SK-N-SH (cell line): ENCODE results near the gene LNX2. TPM values are rescaled to one million over a fixed set of nuclear protein-coding genes. Genes with fewer than 3 reads are reported as not detected.

Source experiments
- CTCF ChIA-PET: fragments of 300-600, 350-600 bp; formaldehyde crosslinking; extraction: SDS; loops from one replicate; lab custom pipeline; 2021; lab: Yijun Ruan, JAX
- POLR2A ChIA-PET: fragments of 350-600 bp; sonication (Branson Sonifier 250); formaldehyde crosslinking; extraction: SDS; loops from one replicate; lab custom pipeline; 2020; ENCODE audit warnings: antibody characterized with exemption, inconsistent platforms; lab: Yijun Ruan, JAX
- DNase-seq: peaks from one replicate; pipeline ENCODE4 v3.0.0; 2012
- H2AFZ ChIP-seq: fragments of 200-600 bp; sonication (generic); 2 replicates; pipeline ENCODE4 v1.8.1; 2016; ENCODE audit warnings: antibody characterized with exemption, mild to moderate bottlenecking, low read depth
- H3F3A ChIP-seq: fragments of 200-600 bp; sonication (generic); replicated peaks from 2 replicates; pipeline ENCODE3; 2016; ENCODE audit warnings: antibody characterized with exemption, mild to moderate bottlenecking; ENCODE audit not compliant: insufficient read depth
- H3K27ac ChIP-seq, 2 experiments: fragments of 200-500 bp in 1 of 2; fragments of 200-600 bp in 1 of 2; sonication (Bioruptor generic) in 1 of 2; sonication (generic), shearing (Covaris generic) in 1 of 2; 2 replicates each; pipeline versions ENCODE4 v1.5.1 to v1.6.1; 2014 to 2016; ENCODE audit warnings: low read depth in 2 of 2, inconsistent platforms in 1 of 2, low read length in 1 of 2, mild to moderate bottlenecking in 1 of 2, mixed read lengths in 1 of 2
- H3K27me3 ChIP-seq: fragments of 200-600 bp; sonication (generic), shearing (Covaris generic); 2 replicates; pipeline ENCODE4 v1.6.1; 2016; ENCODE audit warnings: mixed run types; ENCODE audit not compliant: insufficient read depth
- H3K36me3 ChIP-seq, 2 experiments: fragments of 200-500 bp in 1 of 2; fragments of 200-600 bp in 1 of 2; sonication (Bioruptor generic) in 1 of 2; sonication (generic) in 1 of 2; replicated peaks in 1 of 2; 2 replicates each; pipeline versions ENCODE3 to v1.5.1; 2014 to 2016; ENCODE audit warnings: low read length in 1 of 2, mild to moderate bottlenecking in 1 of 2; ENCODE audit not compliant: insufficient read depth in 2 of 2, control insufficient read depth in 1 of 2
- H3K4me1 ChIP-seq, 2 experiments: fragments of 200-500 bp in 1 of 2; fragments of 200-600 bp in 1 of 2; sonication (Bioruptor generic) in 1 of 2; sonication (generic), shearing (Covaris generic) in 1 of 2; 2 replicates each; pipeline versions ENCODE4 v1.5.1 to v1.6.1; 2014 to 2016; ENCODE audit warnings: low read depth in 1 of 2, low read length in 1 of 2, mixed run types in 1 of 2; ENCODE audit not compliant: insufficient read depth in 2 of 2, control insufficient read depth in 1 of 2
- H3K4me2 ChIP-seq: fragments of 200-600 bp; sonication (generic), shearing (Covaris generic); 2 replicates; pipeline ENCODE4 v1.6.1; 2017; ENCODE audit warnings: mixed run types
- H3K4me3 ChIP-seq, 2 experiments: fragments of 200-500 bp in 1 of 2; fragments of 200-600 bp in 1 of 2; sonication (Bioruptor generic) in 1 of 2; sonication (generic), shearing (Covaris generic) in 1 of 2; 2 replicates each; pipeline versions ENCODE4 v1.5.1 to v1.8.1; 2014 to 2016; ENCODE audit warnings: low read depth in 2 of 2, inconsistent platforms in 1 of 2, low read length in 1 of 2, mild to moderate bottlenecking in 1 of 2, mixed read lengths in 1 of 2, moderate library complexity in 1 of 2
- H3K79me2 ChIP-seq: fragments of 200-600 bp; sonication (generic); 2 replicates; pipeline ENCODE4 v1.8.1; 2017; ENCODE audit warnings: mild to moderate bottlenecking; ENCODE audit not compliant: insufficient read depth
- H3K9ac ChIP-seq: fragments of 200-600 bp; sonication (generic); 2 replicates; pipeline ENCODE4 v1.6.1; 2017; ENCODE audit warnings: mixed run types
- H3K9me2 ChIP-seq: fragments of 200-600 bp; sonication (generic); 2 replicates; pipeline ENCODE4 v1.6.1; 2017; ENCODE audit warnings: mixed run types
- H3K9me3 ChIP-seq: fragments of 200-600 bp; sonication (generic); 2 replicates; pipeline ENCODE4 v1.6.1; 2017; ENCODE audit warnings: mixed run types, mild to moderate bottlenecking, moderate library complexity
- H4K20me1 ChIP-seq: fragments of 200-600 bp; sonication (generic); 2 replicates; pipeline ENCODE4 v1.6.1; 2017; ENCODE audit warnings: mild to moderate bottlenecking, mixed run types; ENCODE audit not compliant: insufficient read depth
- CHD2 ChIP-seq: fragments of 150-350 bp; IDR thresholded peaks from 2 replicates; pipeline ENCODE4 v1.6.1; 2018; ENCODE audit warnings: low read length; ENCODE audit not compliant: partially characterized antibody
- CTCF ChIP-seq: fragments of 200-600 bp; sonication (generic); IDR thresholded peaks from 2 replicates; pipeline ENCODE4 v1.6.1; 2017; ENCODE audit warnings: antibody characterized with exemption, mild to moderate bottlenecking, moderate library complexity
- ELF1 ChIP-seq: IDR thresholded peaks from 2 replicates; pipeline ENCODE4 v1.4.0; 2012
- EP300 ChIP-seq, 2 experiments: IDR thresholded peaks; 2 replicates each; pipeline versions ENCODE4 v1.4.0 to v1.6.1; 2012; ENCODE audit warnings: borderline replicate concordance in 1 of 2, low read depth in 1 of 2, low read length in 1 of 2
- FOXM1 ChIP-seq: IDR thresholded peaks from 2 replicates; pipeline ENCODE4 v1.4.0; 2012; ENCODE audit warnings: low read depth, mild to moderate bottlenecking
- GABPA ChIP-seq: IDR thresholded peaks from 2 replicates; pipeline ENCODE4 v1.4.0; 2012; ENCODE audit warnings: low read depth, mild to moderate bottlenecking
- IRF3 ChIP-seq: fragments of 150-350 bp; IDR thresholded peaks from 2 replicates; pipeline ENCODE4 v1.6.1; 2016; ENCODE audit warnings: mild to moderate bottlenecking, low read depth, low read length
- JUND ChIP-seq: IDR thresholded peaks from 2 replicates; pipeline ENCODE4 v1.4.0; 2012
- MEF2A ChIP-seq: IDR thresholded peaks from 2 replicates; pipeline ENCODE4 v1.4.0; 2012; ENCODE audit warnings: low read depth, borderline replicate concordance
- NFIC ChIP-seq: IDR thresholded peaks from 2 replicates; pipeline ENCODE4 v1.4.0; 2012; ENCODE audit warnings: borderline replicate concordance
- NRF1 ChIP-seq: IDR thresholded peaks from 2 replicates; pipeline ENCODE4 v1.6.1; 2012; ENCODE audit warnings: low read depth, mild to moderate bottlenecking, low read length
- PBX3 ChIP-seq: IDR thresholded peaks from 2 replicates; pipeline ENCODE4; 2012
- RFX5 ChIP-seq: IDR thresholded peaks from 2 replicates; pipeline ENCODE4 v1.6.1; 2012; ENCODE audit warnings: mild to moderate bottlenecking, improper control_type of control experiment, low read length
- RXRA ChIP-seq: IDR thresholded peaks from 2 replicates; pipeline ENCODE4 v1.4.0; 2012; ENCODE audit warnings: low read depth, mild to moderate bottlenecking, borderline replicate concordance
- TAF1 ChIP-seq: IDR thresholded peaks from 2 replicates; pipeline ENCODE4 v1.6.1; 2012; ENCODE audit warnings: low read depth, mild to moderate bottlenecking, low read length, moderate library complexity, borderline replicate concordance
- TCF12 ChIP-seq: IDR thresholded peaks from 2 replicates; pipeline ENCODE4 v1.4.0; 2012
- WGBS: methylation state at CpG from one replicate; pipeline ENCODE4 v1.1.6; 2017; ENCODE audit warnings: low lambda C conversion rate; 5-methylcytosine and 5-hydroxymethylcytosine counted together
- polyA plus RNA-seq, 3 experiments: library from polyadenylated mRNA; depleted of rRNA; stranded (reverse); fragments of >200 nt; gene quantifications; 2 replicates each; pipeline ENCODE4 v1.2.3, GENCODE V29; 2012
- TF ChIP-seq, protein P1 (sequence below): IDR thresholded peaks from 2 replicates; pipeline ENCODE4 v1.4.0; 2012; ENCODE audit warnings: low read depth, borderline replicate concordance

LNX2 gene
- polyA plus RNA-seq (2012; rRNA removed) = 3.7 and 4.6 TPM in 2 replicates
- polyA plus RNA-seq (2012; cell fraction: cytosol; rRNA removed) = 4.8 and 5.0 TPM in 2 replicates
- polyA plus RNA-seq (2012; cell fraction: nucleus; rRNA removed) = 2.5 and 3.7 TPM in 2 replicates

DNA sequence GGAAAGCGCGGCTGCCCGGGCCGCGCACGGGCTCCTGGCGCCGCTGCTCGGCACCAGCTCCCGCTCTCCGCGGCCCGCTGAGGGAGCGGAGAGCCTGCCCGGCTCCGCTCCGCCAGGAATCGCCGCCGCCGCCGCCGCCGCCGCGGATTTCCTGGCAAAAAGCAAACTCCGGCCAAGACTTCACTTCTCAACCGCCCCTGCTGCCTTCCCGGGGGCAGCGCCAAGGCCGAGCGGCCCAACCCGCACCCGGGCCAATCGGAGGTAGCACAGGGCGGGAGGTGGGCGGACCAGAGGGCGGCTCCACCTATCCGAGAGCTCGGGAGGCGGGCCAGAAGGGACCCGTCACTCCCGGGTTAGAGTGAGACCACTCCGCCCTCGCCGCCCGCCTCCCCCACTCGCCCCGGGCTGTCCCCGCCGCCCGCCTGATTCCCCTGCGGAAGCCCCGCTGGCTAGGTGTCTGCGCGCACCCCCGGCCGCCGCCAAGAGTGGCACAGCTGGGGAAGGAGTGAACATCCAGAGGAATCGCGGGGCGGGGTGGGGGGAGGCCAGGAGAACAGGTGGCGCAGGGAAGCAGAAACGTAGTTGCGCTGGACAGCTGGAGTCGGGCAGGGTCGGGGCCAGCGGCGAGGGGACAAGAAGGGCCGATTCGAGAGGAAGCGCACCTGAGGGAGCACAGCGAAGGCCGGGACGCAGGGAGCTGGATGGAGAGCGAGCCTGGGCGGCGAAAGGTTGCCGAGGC lies at the start of gene LNX2:
TSS of gene LNX2 (minus strand) at position 153 of the 739 bp plus-strand sequence. CDS start 38,826 bp downstream, outside the sequence.
- Histone ChIP-seq H3K4me3 (peak within 1 kb of the TSS; percentile 81 to 85), H4K20me1 (peaks cover 29% of the 10 kb centered on the region), H3K36me3 (peaks cover 21 to 22% of the 10 kb centered on the region in 2 experiments), H3K4me1 (peaks cover 7 to 9% of the 10 kb centered on the region in 2 experiments; a peak in 3 of 4 replicates), H3K4me2 (peak within 1 kb of the TSS; percentile 95), H3K9ac (peak within 1 kb of the TSS; percentile 72), H3K79me2 (peaks cover 72% of the 10 kb centered on the region), H3K9me3 (no peaks in the 10 kb centered on the region), H3K27ac (peak within 1 kb of the TSS; percentile 76 to 87), H3K9me2 (no peaks in the 10 kb centered on the region), H3F3A (peaks cover 6% of the 10 kb centered on the region), H2AFZ (peak within 1 kb of the TSS; percentile 86), H3K27me3 (no peaks in the 10 kb centered on the region)
- TF ChIP-seq CHD2 (peak; percentile 62), IRF3 (peak; percentile 50), EP300 (IDR thresholded peaks at IDR 0.05; ENCODE audit: borderline replicate concordance in 1 of 2, low read depth in 1 of 2, low read length in 1 of 2) (peak in 1 of 2 experiments; percentile 53; a peak in 1 of 4 replicates), TAF1 (peak; percentile 42; the same call in 1 of the 2 replicates), PBX3 (peak; percentile 71), NRF1 (no peak), RFX5 (0 out of 2 replicates have a peak, but pooled peaks have one; percentile 10), RXRA (no peak), GABPA (peak; percentile 26; the same call in 1 of the 2 replicates), FOXM1 (no peak), ELF1 (0 out of 2 replicates have a peak, but pooled peaks have one; percentile 6)
- DNase-seq = peak; percentile 98
- ChIA-PET CTCF (interaction anchor here (1.0 to 5.2 kb wide), 8 partner anchors 9 to 205 kb away, joined by 3 to 19 read pairs (median 3); no protein-coding TSS in a partner anchor), POLR2A (interaction anchor here (0.6 kb wide), 1 partner anchor 14 kb away, joined by 6 read pairs; no protein-coding TSS in a partner anchor)
- WGBS = under 1% methylated on average over 35 of the region's 79 CpGs

DNA sequence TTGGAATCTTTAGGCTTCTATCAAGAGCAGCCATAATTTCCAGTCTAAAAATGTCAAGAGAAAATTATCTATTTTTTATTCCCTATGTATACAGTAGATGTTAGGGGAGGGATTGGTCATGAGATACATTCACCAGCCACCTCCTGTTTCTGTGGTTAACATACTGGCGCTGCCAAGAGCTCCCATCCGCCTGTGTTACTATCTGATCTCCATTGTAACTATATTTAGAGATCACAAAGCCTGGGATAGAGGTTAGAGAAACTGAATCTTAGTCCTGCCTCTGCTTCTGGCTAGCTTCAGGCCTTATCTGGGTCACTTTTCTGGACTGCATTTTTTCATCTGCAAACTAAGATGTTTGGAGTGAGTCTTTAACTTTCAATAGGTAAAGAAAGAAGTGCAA lies 47.6 kb upstream of the LNX2 start:
- Histone ChIP-seq H2AFZ (no peak overlapping the region), H3K9me2 (no peaks in the 10 kb centered on the region), H4K20me1 (no peaks in the 10 kb centered on the region), H3K79me2 (no peaks in the 10 kb centered on the region), H3K4me1 (peaks cover 0 to 4% of the 10 kb centered on the region in 2 experiments; a peak in 2 of 4 replicates), H3F3A (peaks cover 5% of the 10 kb centered on the region), H3K27me3 (no peaks in the 10 kb centered on the region), H3K27ac (peak overlapping the region; percentile 23 to 53; a peak in 3 of 4 replicates), H3K4me2 (no peak overlapping the region), H3K9ac (no peak overlapping the region), H3K9me3 (no peaks in the 10 kb centered on the region), H3K4me3 (no peak overlapping the region), H3K36me3 (peaks cover 12 to 16% of the 10 kb centered on the region in 2 experiments)
- DNase-seq = peak; percentile 26
- 21% methylated on average over 2 of the region's 2 CpGs for WGBS
- TF ChIP-seq CTCF = no peak
- TF ChIP-seq, protein P1, sequence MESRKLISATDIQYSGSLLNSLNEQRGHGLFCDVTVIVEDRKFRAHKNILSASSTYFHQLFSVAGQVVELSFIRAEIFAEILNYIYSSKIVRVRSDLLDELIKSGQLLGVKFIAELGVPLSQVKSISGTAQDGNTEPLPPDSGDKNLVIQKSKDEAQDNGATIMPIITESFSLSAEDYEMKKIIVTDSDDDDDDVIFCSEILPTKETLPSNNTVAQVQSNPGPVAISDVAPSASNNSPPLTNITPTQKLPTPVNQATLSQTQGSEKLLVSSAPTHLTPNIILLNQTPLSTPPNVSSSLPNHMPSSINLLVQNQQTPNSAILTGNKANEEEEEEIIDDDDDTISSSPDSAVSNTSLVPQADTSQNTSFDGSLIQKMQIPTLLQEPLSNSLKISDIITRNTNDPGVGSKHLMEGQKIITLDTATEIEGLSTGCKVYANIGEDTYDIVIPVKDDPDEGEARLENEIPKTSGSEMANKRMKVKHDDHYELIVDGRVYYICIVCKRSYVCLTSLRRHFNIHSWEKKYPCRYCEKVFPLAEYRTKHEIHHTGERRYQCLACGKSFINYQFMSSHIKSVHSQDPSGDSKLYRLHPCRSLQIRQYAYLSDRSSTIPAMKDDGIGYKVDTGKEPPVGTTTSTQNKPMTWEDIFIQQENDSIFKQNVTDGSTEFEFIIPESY = no peak
- TF ChIP-seq NFIC = peak; percentile 30; the same call in 1 of the 2 replicates
- TF ChIP-seq PBX3 = peak; percentile 9; the same call in 1 of the 2 replicates
- peak; percentile 48; the same call in 1 of the 2 replicates for TF ChIP-seq MEF2A
- peak; percentile 20; the same call in 1 of the 2 replicates for TF ChIP-seq JUND
- TF ChIP-seq TCF12 = peak; percentile 47
- ChIA-PET POLR2A (interaction anchor here (0.7 kb wide), 1 partner anchor 9 kb away, joined by 3 read pairs; no protein-coding TSS in a partner anchor), CTCF (interaction anchor here (1.3 kb wide), 1 partner anchor 12 kb away, joined by 3 read pairs; no protein-coding TSS in a partner anchor)
